RPMI8226 (cell line): ENCODE results near the gene NAPB.

Experiments
- DNase-seq: peaks from one replicate; pipeline ENCODE4 v3.0.0-alpha.2; 2015

Gene NAPB

GRCh38 chr20:23437126-23437899 is 16.0 kb upstream of the NAPB start:
- no peak for DNase-seq

GRCh38 chr20:23436681-23437080 is 15.4 kb upstream of the NAPB start:
- no peak for DNase-seq

GRCh38 chr20:23435626-23436539 is 14.6 kb upstream of the NAPB start:
- DNase-seq = peak; percentile 53

- no peak for DNase-seq
Measured at GRCh38 chr20:23434521-23435313, 13.4 kb upstream of the NAPB start.

GRCh38 chr20:23433628-23434027 is 12.3 kb upstream of the NAPB start:
- no peak for DNase-seq

GRCh38 chr20:23425129-23425528 is 3.8 kb upstream of the NAPB start:
- no peak for DNase-seq

GRCh38 chr20:23419995-23420901 is 1.0 kb downstream of the NAPB start:
- peak; percentile 81 for DNase-seq

- DNase-seq = no peak
Measured at GRCh38 chr20:23419657-23419994, 1.7 kb downstream of the NAPB start.

- DNase-seq = no peak
Measured at GRCh38 chr20:23417861-23418260, 3.4 kb downstream of the NAPB start.

GRCh38 chr20:23415959-23416583 is 5.2 kb downstream of the NAPB start:
- DNase-seq = no peak

GRCh38 chr20:23415555-23415954 is 5.7 kb downstream of the NAPB start:
- DNase-seq = no peak

GRCh38 chr20:23414526-23415188 is 6.6 kb downstream of the NAPB start:
- no peak for DNase-seq

GRCh38 chr20:23413862-23414422 is 7.3 kb downstream of the NAPB start:
- DNase-seq = no peak

GRCh38 chr20:23412026-23412425 is 9.3 kb downstream of the NAPB start:
- no peak for DNase-seq

GRCh38 chr20:23410916-23411695 is 10.2 kb downstream of the NAPB start:
- no peak for DNase-seq

GRCh38 chr20:23409800-23410199 is 11.5 kb downstream of the NAPB start:
- DNase-seq = no peak

GRCh38 chr20:23408957-23409356 is 12.3 kb downstream of the NAPB start:
- no peak for DNase-seq

- no peak for DNase-seq
Measured at GRCh38 chr20:23407781-23408464, 13.4 kb downstream of the NAPB start.

- DNase-seq = no peak
Measured at GRCh38 chr20:23406880-23407279, 14.4 kb downstream of the NAPB start.
